CD14-positive monocyte (primary cell): ENCODE measurements around the gene FAM3C. TPM values are rescaled to one million over a fixed set of nuclear protein-coding genes. Genes with fewer than 3 reads are reported as not detected.

Source experiments
- DNase-seq, 3 donors: peaks; one replicate each; pipeline ENCODE4 v3.0.0-alpha.2; 2011 to 2022
- H2AFZ ChIP-seq: 2 replicates; pipeline ENCODE4 v1.6.0; 2012; ENCODE audit warnings: mild to moderate bottlenecking, low read depth, low read length, inconsistent platforms; ENCODE audit not compliant: insufficient read depth, poor library complexity, severe bottlenecking
- H3K27ac ChIP-seq, 2 donors: 1 replicate in 1 of 2; 2 replicates in 1 of 2; pipeline ENCODE4 v1.5.1; 2012 to 2013; ENCODE audit warnings: low read length in 2 of 2, control low read depth in 1 of 2, inconsistent platforms in 1 of 2, low read depth in 1 of 2, mild to moderate bottlenecking in 1 of 2
- H3K27me3 ChIP-seq, 2 donors: one replicate each; pipeline versions ENCODE4 v1.6.0 to v1.6.1; 2011 to 2013; ENCODE audit warnings: low read length in 2 of 2; ENCODE audit not compliant: control insufficient read depth in 2 of 2, insufficient read depth in 2 of 2
- H3K36me3 ChIP-seq, 2 donors: replicated peaks in 1 of 2; 1 replicate in 1 of 2; 2 replicates in 1 of 2; pipeline versions ENCODE4 v1.5.1 to v1.6.1; 2012 to 2013; ENCODE audit warnings: low read length in 2 of 2, control low read depth in 1 of 2, inconsistent platforms in 1 of 2, mild to moderate bottlenecking in 1 of 2; ENCODE audit not compliant: insufficient read depth in 2 of 2, control insufficient read depth in 1 of 2
- H3K4me1 ChIP-seq, 2 donors: 1 replicate in 1 of 2; 2 replicates in 1 of 2; pipeline versions ENCODE4 v1.5.1 to v1.6.1; 2012 to 2013; ENCODE audit warnings: low read length in 2 of 2, control low read depth in 1 of 2, inconsistent platforms in 1 of 2, mild to moderate bottlenecking in 1 of 2, moderate library complexity in 1 of 2; ENCODE audit not compliant: insufficient read depth in 2 of 2, control insufficient read depth in 1 of 2
- H3K4me2 ChIP-seq: replicated peaks from 2 replicates; pipeline ENCODE3; 2012; ENCODE audit warnings: low read length, moderate library complexity, mild to moderate bottlenecking; ENCODE audit not compliant: poor library complexity, severe bottlenecking; ENCODE audit errors: extremely low read depth
- H3K4me3 ChIP-seq, 3 experiments: fragments of 200-600 bp in 1 of 3; sonication (generic) in 1 of 3; replicated peaks in 1 of 3; 1 replicate in 2 of 3; 2 replicates in 1 of 3; pipeline ENCODE4 v1.5.1; 2011 to 2013; ENCODE audit warnings: low read length in 3 of 3, mild to moderate bottlenecking in 3 of 3, control low read depth in 2 of 3, low read depth in 2 of 3, inconsistent platforms in 1 of 3, moderate library complexity in 1 of 3
- H3K79me2 ChIP-seq: 2 replicates; pipeline ENCODE4 v1.6.0; 2012; ENCODE audit warnings: mild to moderate bottlenecking, control low read depth, inconsistent platforms, low read length, moderate library complexity; ENCODE audit not compliant: insufficient read depth
- H3K9ac ChIP-seq: 2 replicates; pipeline ENCODE4 v1.6.0; 2017; ENCODE audit warnings: low read length, mild to moderate bottlenecking; ENCODE audit not compliant: insufficient read depth, poor library complexity, severe bottlenecking
- H3K9me3 ChIP-seq, 2 donors: replicated peaks in 1 of 2; 1 replicate in 1 of 2; 2 replicates in 1 of 2; pipeline versions ENCODE4 v1.5.1 to v1.6.1; 2012 to 2013; ENCODE audit warnings: low read length in 2 of 2, control low read depth in 1 of 2; ENCODE audit not compliant: control insufficient read depth in 1 of 2, insufficient read depth in 1 of 2
- H4K20me1 ChIP-seq: 2 replicates; pipeline ENCODE4 v1.6.0; 2012; ENCODE audit warnings: mild to moderate bottlenecking, low read length, control low read depth, moderate library complexity; ENCODE audit not compliant: insufficient read depth
- H3K27ac Mint-ChIP-seq, 7 donors: one replicate each; pipeline ENCODE4 v1.8.0; 2020; ENCODE audit warnings: mild to moderate bottlenecking in 7 of 7, mixed read lengths in 7 of 7, moderate library complexity in 6 of 7, inconsistent platforms in 2 of 7
- H3K27me3 Mint-ChIP-seq, 3 donors: one replicate each; pipeline ENCODE4 v1.8.0; 2021 to 2022; ENCODE audit warnings: low read depth in 3 of 3, mild to moderate bottlenecking in 3 of 3, mixed read lengths in 3 of 3, moderate library complexity in 3 of 3, inconsistent platforms in 1 of 3
- H3K36me3 Mint-ChIP-seq, 2 donors: one replicate each; pipeline ENCODE4 v1.8.0; 2020; ENCODE audit warnings: mixed read lengths in 2 of 2, inconsistent platforms in 1 of 2, mild to moderate bottlenecking in 1 of 2
- H3K4me1 Mint-ChIP-seq: one replicate; pipeline ENCODE4 v1.8.0; 2020; ENCODE audit warnings: mild to moderate bottlenecking, mixed read lengths
- H3K4me3 Mint-ChIP-seq, 2 donors: one replicate each; pipeline ENCODE4 v1.8.0; 2020; ENCODE audit warnings: mild to moderate bottlenecking in 2 of 2, mixed read lengths in 2 of 2, moderate library complexity in 1 of 2
- H3K9me3 Mint-ChIP-seq, 7 donors: one replicate each; pipeline ENCODE4 v1.8.0; 2020 to 2022; ENCODE audit warnings: mixed read lengths in 7 of 7, mild to moderate bottlenecking in 6 of 7, moderate library complexity in 6 of 7, inconsistent platforms in 2 of 7
- CTCF ChIP-seq: fragments of 200-600 bp; IDR thresholded peaks from one replicate; pipeline ENCODE4 v1.8.0; 2022; ENCODE audit warnings: antibody characterized with exemption, mild to moderate bottlenecking
- WGBS: methylation state at CpG from one replicate; pipeline ENCODE4 v1.1.5; 2013; ENCODE audit warnings: missing lambda C conversion rate; ENCODE audit not compliant: insufficient coverage; 5-methylcytosine and 5-hydroxymethylcytosine counted together
- intact Hi-C, 2 donors: fragments of 100-400 bp; cut with micrococcal nuclease; formaldehyde crosslinking; loops; one replicate each; pipeline versions ENCODE4 v1.15.0 to v1.15.1; 2023
- polyA plus RNA-seq, 3 donors: library from polyadenylated mRNA; depleted of rRNA in 1 of 3; unstranded in 2 of 3; stranded (reverse) in 1 of 3; fragments of 300-500 nt in 2 of 3; fragments of >200 nt in 1 of 3; fragmentation: Illumina TruSeq in 2 of 3; gene quantifications; 1 replicate in 2 of 3; 2 replicates in 1 of 3; pipeline ENCODE4 v1.2.3, GENCODE V29; 2012 to 2021

Gene FAM3C
- polyA plus RNA-seq, 3 donors, result 5.5 to 13.0 (median 7.3) TPM

DNA sequence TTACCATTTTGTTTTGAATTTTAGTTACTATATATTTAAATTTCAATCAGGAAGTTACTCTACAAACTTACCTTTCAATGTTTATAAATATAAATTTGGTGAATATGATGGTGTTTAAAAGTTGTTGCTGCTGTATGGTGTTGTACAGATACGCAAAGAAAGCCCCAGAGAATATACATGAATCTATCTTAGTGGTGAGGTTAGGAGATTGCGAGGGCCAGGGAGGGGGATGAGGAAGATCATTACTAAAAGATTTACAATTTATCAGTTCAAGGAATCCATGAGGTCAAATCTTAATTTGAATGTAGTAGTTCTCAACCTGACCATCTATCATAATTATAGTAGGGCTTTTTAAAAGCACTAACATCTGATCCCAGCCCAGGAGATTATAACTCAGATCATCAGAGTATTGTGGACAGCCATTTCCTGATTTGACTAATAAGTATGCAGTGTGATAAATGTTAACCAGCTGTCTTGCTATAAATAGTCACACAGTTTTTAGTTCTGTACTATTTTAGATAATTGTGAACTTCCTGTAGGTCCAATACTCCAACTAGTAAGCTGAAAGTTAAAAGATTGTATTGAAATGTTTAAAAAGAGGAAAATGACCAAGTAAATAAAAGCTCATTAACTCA, 23.6 kb downstream of the FAM3C start:
- no peak overlapping the region for H3K9ac ChIP-seq
- H3K27me3 ChIP-seq, result no peaks in the 10 kb centered on the region
- H3K4me3 ChIP-seq, result no peak overlapping the region
- TF ChIP-seq CTCF, result no peak
- Mint-ChIP-seq H3K4me1 (no peaks in the 10 kb centered on the region), H3K36me3 (peaks cover 25 to 28% of the 10 kb centered on the region in 2 donors), H3K27ac (no peak overlapping the region), H3K9me3 (no peaks in the 10 kb centered on the region), H3K4me3 (no peak overlapping the region), H3K27me3 (no peaks in the 10 kb centered on the region)
- H4K20me1 ChIP-seq, result no peaks in the 10 kb centered on the region
- intact Hi-C loops, result no loop called here
- H3K4me2 ChIP-seq, result no peak overlapping the region
- H3K4me1 ChIP-seq, result no peaks in the 10 kb centered on the region
- H3K36me3 ChIP-seq, result peaks cover 0 to 18% of the 10 kb centered on the region in 2 donors
- H3K9me3 ChIP-seq, result no peaks in the 10 kb centered on the region
- whole genome bisulfite sequencing, result no CpG with 5 or more reads among the region's 2 CpGs
- DNase-seq, result no peak
- no peak overlapping the region for H3K27ac ChIP-seq
- no peaks in the 10 kb centered on the region for H3K79me2 ChIP-seq
- H2AFZ ChIP-seq, result no peak overlapping the region

DNA sequence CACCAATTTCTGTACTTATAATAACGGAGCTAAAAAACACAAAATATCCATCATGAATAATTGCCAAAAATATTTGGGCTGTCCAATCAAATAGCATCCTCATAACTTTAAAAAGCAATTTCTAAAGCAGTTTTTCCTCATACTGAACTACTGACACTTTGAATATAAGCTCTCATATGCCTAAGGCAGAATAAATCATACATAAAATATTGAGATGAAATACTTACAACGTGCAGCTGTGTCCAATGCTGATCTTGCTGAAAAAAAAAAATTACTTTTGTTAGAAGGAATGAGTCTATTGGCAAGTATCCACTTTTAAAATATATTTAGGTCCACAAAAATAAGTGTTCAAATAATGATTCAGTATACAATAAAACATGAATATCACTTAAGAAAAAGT, 24.2 kb downstream of the FAM3C start:
- 100% methylated on average over 1 of the region's 2 CpGs for WGBS
- no peaks in the 10 kb centered on the region for H3K9me3 Mint-ChIP-seq
- no peaks in the 10 kb centered on the region for H3K4me1 Mint-ChIP-seq
- H3K27ac ChIP-seq, result no peak overlapping the region
- H3K9ac ChIP-seq, result no peak overlapping the region
- peaks cover 0 to 13% of the 10 kb centered on the region in 2 donors for H3K36me3 ChIP-seq
- no peak overlapping the region for H3K4me2 ChIP-seq
- no peak overlapping the region for H2AFZ ChIP-seq
- H3K4me3 ChIP-seq, result no peak overlapping the region
- no peaks in the 10 kb centered on the region for H3K27me3 Mint-ChIP-seq
- no peaks in the 10 kb centered on the region for H4K20me1 ChIP-seq
- H3K36me3 Mint-ChIP-seq, result peaks cover 28 to 31% of the 10 kb centered on the region in 2 donors
- no peak overlapping the region for H3K27ac Mint-ChIP-seq
- no peaks in the 10 kb centered on the region for H3K27me3 ChIP-seq
- DNase-seq, result no peak
- H3K4me1 ChIP-seq, result no peaks in the 10 kb centered on the region
- H3K4me3 Mint-ChIP-seq, result no peak overlapping the region
- no peak for TF ChIP-seq CTCF
- intact Hi-C loops, result no loop called here
- no peaks in the 10 kb centered on the region for H3K79me2 ChIP-seq
- H3K9me3 ChIP-seq, result no peaks in the 10 kb centered on the region
